ENCODE results near the gene CLEC2D.
"Not testable (repeated sequence)": the region's sequence is repeated elsewhere in the genome, so short reads cannot be mapped to it uniquely, and the experiment has no call there.

The CLEC2D gene

DNA sequence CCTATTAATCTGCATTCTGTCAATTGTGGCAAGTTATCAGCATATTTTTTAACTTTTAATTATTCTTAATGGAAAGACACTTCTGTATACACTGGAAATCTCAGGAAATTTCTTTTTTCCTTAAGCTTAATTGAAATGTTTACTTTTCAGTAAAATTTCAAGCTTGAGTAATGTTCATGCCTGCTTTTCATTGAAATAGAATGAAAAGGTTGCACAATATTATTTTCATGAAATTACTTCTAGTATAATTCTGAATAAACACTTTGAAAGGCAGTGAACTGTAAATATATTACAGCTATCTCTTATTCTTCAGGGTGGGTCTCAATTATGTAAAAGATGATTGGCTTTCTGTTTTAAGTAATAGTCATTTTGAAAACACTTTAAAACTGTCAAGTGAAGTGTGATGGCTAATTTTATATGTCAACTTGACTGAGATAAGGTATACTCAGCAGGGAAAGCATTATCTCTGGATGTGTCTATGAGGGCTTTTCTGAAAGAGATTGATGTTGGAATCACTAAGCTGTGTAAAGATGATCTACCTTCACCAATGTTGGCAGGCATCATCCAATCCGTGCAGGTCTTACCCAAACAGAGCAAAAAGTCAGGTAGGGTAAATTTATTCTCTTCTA, 29.9 kb downstream of the CLEC2D start:
- no peak for DNase-seq (ENCODE audit: low read depth in 1 of 2, low spot score in 1 of 2)

- no peak for DNase-seq (ENCODE audit: low read depth in 1 of 2, low spot score in 1 of 2)
Observed at GRCh38 chr12:9699898-9700605, 30.5 kb downstream of the CLEC2D start.

DNA sequence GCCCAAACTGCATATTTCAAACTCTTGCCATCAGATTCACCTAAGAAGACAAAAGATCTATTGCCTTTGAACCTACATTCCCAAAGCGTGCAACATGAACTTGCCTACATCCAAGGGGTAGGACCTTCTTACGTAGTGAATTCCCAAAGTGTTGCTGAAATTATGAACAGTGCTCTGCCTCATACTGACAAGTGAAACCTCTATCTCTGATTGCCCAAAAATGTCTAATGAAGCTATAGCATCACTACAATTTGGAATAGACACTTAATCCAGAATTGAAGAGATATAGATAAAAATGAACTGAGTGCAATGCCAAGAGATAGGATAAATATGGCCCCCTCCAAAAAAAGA, 31.1 kb downstream of the CLEC2D start:
- DNase-seq (ENCODE audit: low read depth in 1 of 2, low spot score in 1 of 2), result no peak

DNA sequence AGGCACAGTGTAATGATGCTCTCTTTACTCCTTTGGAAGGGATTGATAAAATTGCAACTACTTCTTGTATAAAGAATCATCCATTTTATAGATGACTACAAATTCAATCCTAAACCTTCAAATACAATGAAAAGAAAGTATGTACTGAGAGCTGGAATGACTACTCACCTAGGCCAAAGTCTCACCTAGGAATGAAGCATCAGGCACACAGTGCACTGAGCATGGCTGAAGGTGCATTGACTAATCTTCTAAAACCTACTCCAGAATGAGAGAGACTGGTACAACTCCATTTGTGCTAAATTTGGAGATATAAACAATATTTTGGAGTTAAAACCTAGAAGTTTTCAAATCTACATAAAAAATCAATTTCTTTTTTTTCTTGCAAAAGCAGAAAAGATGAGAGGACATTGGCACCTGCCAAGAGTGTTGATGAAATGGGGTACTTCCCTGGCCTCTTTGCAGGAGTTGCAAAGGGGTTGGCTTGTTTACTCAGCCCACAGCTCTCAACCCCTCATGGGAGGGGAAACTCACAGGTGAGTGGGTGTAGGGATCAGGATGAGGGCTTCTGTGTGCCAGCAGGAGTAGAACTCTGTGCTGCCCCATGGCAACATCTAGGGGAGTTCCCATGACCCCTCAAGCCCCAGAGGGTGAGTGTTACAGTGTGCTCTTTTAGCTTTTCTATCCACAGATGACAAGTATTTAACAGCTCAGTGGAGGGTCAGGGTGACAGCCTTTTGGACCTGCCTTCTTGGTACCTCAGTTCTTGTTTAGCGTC, 32.1 kb downstream of the CLEC2D start:
- DNase-seq (ENCODE audit: low read depth in 1 of 2, low spot score in 1 of 2), result no peak

GRCh38 chr12:9702255-9702654, 32.7 kb downstream of the CLEC2D start:
- DNase-seq (ENCODE audit: low read depth in 1 of 2, low spot score in 1 of 2), result no peak

GRCh38 chr12:9704561-9704960, 35.0 kb downstream of the CLEC2D start:
- DNase-seq (ENCODE audit: low read depth in 1 of 2, low spot score in 1 of 2), result not testable (repeated sequence)

- DNase-seq (ENCODE audit: low read depth in 1 of 2, low spot score in 1 of 2), result no peak
Observed at GRCh38 chr12:9706086-9706685, 36.7 kb downstream of the CLEC2D start.

DNA sequence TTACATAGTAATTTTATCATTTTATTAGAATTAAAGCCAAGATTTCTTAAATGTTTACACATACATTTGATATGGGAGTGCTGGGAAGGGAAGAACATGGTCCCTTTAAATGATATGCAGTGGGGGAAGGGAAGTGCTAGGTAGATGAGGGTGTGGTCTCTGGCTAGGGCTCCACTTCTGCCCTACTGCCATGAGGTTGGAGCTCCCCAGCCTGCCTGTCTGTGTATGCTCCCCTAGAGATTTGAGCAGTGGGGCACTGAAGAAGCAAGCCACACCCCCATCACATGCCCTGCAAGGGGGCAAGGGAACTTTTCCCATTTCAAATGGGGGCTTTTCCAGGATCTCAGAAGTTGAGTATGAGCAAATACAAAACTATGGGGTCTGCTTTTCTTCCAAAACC, 37.8 kb downstream of the CLEC2D start:
- no peak for DNase-seq (ENCODE audit: low read depth in 1 of 2, low spot score in 1 of 2)

DNA sequence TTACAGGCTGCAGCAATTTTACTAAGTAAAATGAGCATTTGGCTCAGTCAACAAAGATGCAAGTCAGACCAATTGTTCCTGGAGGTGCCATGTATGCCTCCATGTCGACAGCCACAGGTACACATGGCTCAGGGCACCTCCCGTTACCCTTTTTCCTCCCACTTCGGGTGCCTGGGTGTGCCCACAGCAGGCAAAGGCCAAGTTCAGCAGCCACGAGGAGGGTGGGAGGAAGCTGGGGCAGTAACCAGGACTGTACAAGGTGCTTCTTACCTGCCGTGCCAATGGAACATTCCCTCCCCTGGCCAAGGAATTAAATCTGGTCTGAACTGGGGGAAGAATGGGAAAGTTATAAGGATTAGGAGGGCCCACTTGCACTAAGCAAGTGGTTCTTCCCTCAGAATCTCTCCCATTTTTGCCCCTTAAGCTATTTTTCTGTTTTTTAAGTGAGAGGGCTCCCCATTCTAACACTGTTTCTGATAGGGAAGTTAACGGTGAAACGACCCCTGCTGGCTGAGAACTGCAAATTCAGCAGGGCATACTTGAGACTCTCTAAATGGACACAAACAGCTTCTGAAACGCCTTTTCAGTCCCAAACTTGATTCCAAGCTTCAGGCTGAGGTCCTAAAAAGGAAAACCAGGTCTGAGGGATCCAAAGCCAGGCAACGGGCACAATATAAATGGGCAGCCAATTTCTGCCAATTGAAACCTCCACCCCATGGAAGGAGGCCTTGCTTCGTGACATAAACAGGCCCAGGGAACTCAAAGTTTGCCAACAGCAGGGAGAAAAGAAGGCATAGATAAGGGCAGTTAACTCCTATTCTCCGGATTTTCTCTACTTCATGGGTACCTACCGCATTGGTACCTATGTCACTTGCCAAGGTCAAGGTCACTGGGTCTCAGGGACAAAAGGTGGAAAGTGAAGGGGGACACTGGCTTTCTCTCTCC, 38.6 kb downstream of the CLEC2D start:
- DNase-seq (ENCODE audit: low read depth in 1 of 2, low spot score in 1 of 2), result peak; percentile 33 to 35

GRCh38 chr12:9708853-9709252, 39.3 kb downstream of the CLEC2D start:
- DNase-seq (ENCODE audit: low read depth in 1 of 2, low spot score in 1 of 2), result no peak

GRCh38 chr12:9710584-9711375, 41.3 kb downstream of the CLEC2D start:
- no peak for DNase-seq (ENCODE audit: low read depth in 1 of 2, low spot score in 1 of 2)

- no peak for DNase-seq (ENCODE audit: low read depth in 1 of 2, low spot score in 1 of 2)
Observed at GRCh38 chr12:9711664-9712063, 42.2 kb downstream of the CLEC2D start.

DNA sequence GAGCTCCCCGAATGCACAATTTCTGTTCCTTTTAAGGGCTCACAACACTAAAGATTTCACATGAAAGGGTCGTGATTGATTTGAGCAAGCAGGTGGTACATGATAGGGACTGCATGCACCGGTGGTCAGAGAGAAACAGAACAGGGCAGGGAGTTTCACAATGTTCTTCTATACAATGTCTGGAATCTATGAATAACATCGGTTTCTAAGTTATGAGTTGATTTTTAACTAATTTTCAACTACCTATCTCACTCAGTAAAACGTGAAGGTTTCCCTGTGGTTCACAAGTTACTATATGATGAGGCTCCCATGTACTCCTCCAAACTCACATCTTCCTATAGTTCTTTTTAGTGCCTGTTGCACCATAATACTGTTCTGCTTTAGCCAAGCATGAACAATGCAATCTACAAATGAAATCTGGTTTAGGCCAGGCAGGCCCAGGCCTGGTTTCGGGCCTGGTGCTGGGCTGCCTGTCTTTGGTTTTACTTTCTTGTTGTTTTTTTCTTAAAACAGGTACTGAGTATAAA, 43.6 kb downstream of the CLEC2D start:
- not testable (repeated sequence) for DNase-seq (ENCODE audit: low read depth in 1 of 2, low spot score in 1 of 2)

DNA sequence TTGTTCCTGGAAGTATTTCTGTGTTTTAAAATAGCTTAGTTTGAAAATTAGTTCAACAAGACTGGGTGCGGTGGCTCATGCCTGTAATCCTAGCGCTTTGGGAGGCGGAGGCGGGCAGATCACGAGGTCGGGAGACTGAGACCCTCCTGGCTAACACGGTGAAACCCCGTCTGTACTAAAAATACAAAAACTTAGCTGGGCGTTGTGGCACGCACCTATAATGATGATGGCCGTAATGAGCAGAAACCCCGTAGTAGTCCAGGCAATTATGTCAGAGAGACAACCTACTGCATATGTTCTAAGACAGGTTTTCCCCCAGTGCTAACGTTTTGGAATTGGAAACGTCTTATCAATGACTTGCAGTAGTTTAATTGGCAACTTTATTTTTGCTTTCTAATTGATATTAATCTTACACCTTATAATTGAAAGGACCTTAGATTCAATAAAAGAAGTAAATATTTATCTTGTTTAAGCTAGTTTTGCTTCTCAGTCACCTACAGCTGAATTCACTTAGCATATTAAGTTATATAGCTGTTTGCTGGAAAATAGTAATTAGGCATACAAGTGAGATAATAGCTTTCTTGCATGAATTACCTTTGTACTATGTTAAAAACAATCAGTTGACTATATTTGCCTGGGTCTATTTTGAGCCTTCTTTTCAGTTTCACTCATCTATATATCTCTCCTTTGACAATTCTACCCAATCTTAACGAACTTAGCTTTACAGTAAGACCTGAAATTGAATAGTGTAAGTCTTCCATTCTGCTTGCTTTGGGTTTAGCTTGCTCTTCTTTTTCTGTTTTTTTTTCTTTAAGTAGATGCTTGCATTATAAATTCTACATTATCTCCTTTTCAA, 47.8 kb downstream of the CLEC2D start:
- DNase-seq (ENCODE audit: low read depth in 1 of 2, low spot score in 1 of 2), result no peak

GRCh38 chr12:9718968-9719367, 49.5 kb downstream of the CLEC2D start:
- DNase-seq (ENCODE audit: low read depth in 1 of 2, low spot score in 1 of 2), result no peak

DNA sequence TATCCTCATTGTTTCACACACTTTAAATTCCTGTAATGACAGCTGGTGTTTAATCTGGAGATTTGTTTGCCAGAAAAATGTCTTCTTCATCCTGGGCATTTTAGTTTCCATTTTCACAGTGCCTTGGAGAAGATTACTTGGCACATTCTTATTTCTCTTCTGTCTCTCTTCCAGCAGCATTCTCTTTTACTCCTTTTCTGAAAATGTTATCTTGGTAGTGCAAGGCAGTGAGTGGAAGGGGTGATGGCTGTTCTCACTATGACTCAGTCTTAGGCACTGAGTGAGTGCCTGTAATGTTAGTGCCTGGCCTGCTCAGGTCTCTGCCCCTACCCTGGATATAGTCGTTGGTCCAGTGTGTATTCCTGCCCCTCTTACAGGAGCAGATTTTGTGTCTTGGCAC, 50.3 kb downstream of the CLEC2D start:
- no peak for DNase-seq (ENCODE audit: low read depth in 1 of 2, low spot score in 1 of 2)

GRCh38 chr12:9721394-9722092, 52.0 kb downstream of the CLEC2D start:
- DNase-seq (ENCODE audit: low read depth in 1 of 2, low spot score in 1 of 2), result no peak

DNA sequence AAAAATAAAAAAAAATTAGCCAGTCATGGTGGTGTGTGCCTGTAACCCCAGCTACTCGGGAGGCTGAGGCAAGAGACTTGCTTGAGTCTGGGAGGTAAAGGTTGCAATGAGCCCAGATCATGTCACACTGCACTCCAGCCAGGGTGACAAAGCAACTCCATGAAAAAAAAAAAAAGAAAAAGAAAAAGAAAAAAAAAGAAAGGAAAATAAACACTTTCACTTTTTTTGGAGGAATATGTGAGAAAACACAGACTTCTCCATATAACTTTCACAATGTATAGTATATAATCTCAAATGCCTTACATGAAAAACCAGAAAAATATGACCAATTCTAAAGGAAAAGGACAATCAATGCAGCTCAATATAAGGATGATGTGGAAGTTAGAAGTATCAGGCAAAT, 54.5 kb downstream of the CLEC2D start:
- no peak for DNase-seq (ENCODE audit: low read depth in 1 of 2, low spot score in 1 of 2)
